K562 (cell line): ENCODE results near the gene MRPS18B. TPM values are rescaled to one million over a fixed set of nuclear protein-coding genes. Genes with fewer than 3 reads are reported as not detected.
A peak's percentile ranks its signal among the peaks of the same experiment; 100 is the strongest.

ENCODE experiments used
- HCFC1 ChIP-seq: IDR thresholded peaks from 2 replicates; pipeline ENCODE4 v1.6.1; 2012; ENCODE audit warnings: low read depth, low read length, improper control_type of control experiment
- HDAC2 ChIP-seq: fragments of 450-650 bp; IDR thresholded peaks from 2 replicates; pipeline ENCODE4 v1.6.1; 2016; ENCODE audit warnings: mild to moderate bottlenecking
- ILF3 ChIP-seq: fragments of 450-650 bp; IDR thresholded peaks from 2 replicates; pipeline ENCODE4 v1.6.1; 2018; ENCODE audit warnings: antibody characterized with exemption, mild to moderate bottlenecking, moderate library complexity, borderline replicate concordance
- MAFG ChIP-seq: fragments of 450-650 bp; conservative IDR thresholded peaks from 2 replicates; pipeline ENCODE4 v1.6.1; 2016; ENCODE audit warnings: missing genetic modification characterization, missing compliant biosample characterization
- MBD2 ChIP-seq: sonication (generic); IDR thresholded peaks from 2 replicates; pipeline ENCODE4 v1.6.1; 2016; ENCODE audit warnings: low read depth, borderline replicate concordance
- MTF1 ChIP-seq: fragments of 250-450 bp; sonication (Bioruptor Pico); IDR thresholded peaks from 2 replicates; pipeline ENCODE4 v1.9.0; 2021; ENCODE audit warnings: moderate library complexity, mild to moderate bottlenecking, inconsistent platforms, borderline replicate concordance
- PCBP1 ChIP-seq: fragments of 200-400 bp; formaldehyde crosslinking; IDR thresholded peaks from 2 replicates; pipeline ENCODE4 v1.6.1; 2018; ENCODE audit warnings: mild to moderate bottlenecking, low read depth, low read length; ENCODE audit not compliant: poor library complexity, severe bottlenecking
- PHF8 ChIP-seq: fragments of 200-600 bp; sonication (generic); IDR thresholded peaks from 2 replicates; pipeline ENCODE4 v1.6.1; 2012; ENCODE audit warnings: mixed run types, mild to moderate bottlenecking, inconsistent platforms, low read length, moderate library complexity, borderline replicate concordance
- SNRNP70 ChIP-seq: fragments of 200-400 bp; formaldehyde crosslinking; optimal IDR thresholded peaks from 2 replicates; pipeline ENCODE3; 2017; ENCODE audit warnings: low read depth, low read length
- SPI1 ChIP-seq: IDR thresholded peaks from 2 replicates; pipeline ENCODE4 v1.6.1; 2011; ENCODE audit warnings: low read depth, low read length, control low read depth, borderline replicate concordance
- TBP ChIP-seq: optimal IDR thresholded peaks from 2 replicates; pipeline ENCODE3; 2011; ENCODE audit warnings: low read depth, low read length, improper control_type of control experiment
- TFE3 ChIP-seq: fragments of 450-650 bp; formaldehyde crosslinking; IDR thresholded peaks from 2 replicates; pipeline ENCODE4 v1.4.0; 2020; ENCODE audit warnings: mild to moderate bottlenecking, mixed read lengths
- ZBTB1 ChIP-seq: sonication (generic); formaldehyde crosslinking; IDR thresholded peaks from 2 replicates; pipeline ENCODE4 v1.8.1; 2023; ENCODE audit warnings: missing genetic modification reagents, low read depth, mild to moderate bottlenecking, borderline replicate concordance
- ZNF143 ChIP-seq: sonication (generic); formaldehyde crosslinking; IDR thresholded peaks from 2 replicates; pipeline ENCODE4 v1.9.0; 2022; ENCODE audit warnings: mild to moderate bottlenecking, missing genetic modification reagents
- ZNF398 ChIP-seq: fragments of 250-450 bp; sonication (Bioruptor Pico); IDR thresholded peaks from 2 replicates; pipeline ENCODE4 v1.8.0; 2021; ENCODE audit warnings: moderate library complexity, mild to moderate bottlenecking, inconsistent platforms
- polyA plus RNA-seq, 8 experiments: library from polyadenylated mRNA; depleted of rRNA in 4 of 8; stranded (reverse) in 5 of 8; unstranded in 3 of 8; fragments of >200 nt; fragmentation: Nextera tagmentation in 2 of 8; fragmentation: Illumina TruSeq in 1 of 8; extraction: Ambion mirVana in 2 of 8; extraction: Trizol in 1 of 8; gene quantifications; 2 replicates each; pipeline versions ENCODE4 v1.2.1 to v1.2.3, GENCODE V29; 2011 to 2014; ENCODE audit warnings: inconsistent platforms in 1 of 8, missing spikeins in 1 of 8
- total RNA-seq, 7 experiments: library from RNA; depleted of rRNA in 6 of 7; stranded (reverse); fragments of >200 nt in 6 of 7; fragmentation: Illumina TruSeq in 2 of 7; extraction: Trizol in 2 of 7; gene quantifications; 2 replicates each; pipeline versions ENCODE4 v1.2.1 to v1.2.3, GENCODE V29; 2011 to 2021; ENCODE audit warnings: low replicate concordance in 1 of 7
- TF ChIP-seq, protein P1 (sequence below): fragments of 250-450 bp; sonication (Bioruptor Pico); IDR thresholded peaks from 2 replicates; pipeline ENCODE4 v1.5.0; 2021
- TF ChIP-seq, protein P2 (sequence below): sonication (generic); formaldehyde crosslinking; IDR thresholded peaks from 2 replicates; pipeline ENCODE4 v1.4.0; 2020; ENCODE audit warnings: mild to moderate bottlenecking, missing genetic modification reagents
- TF ChIP-seq, protein P3 (sequence below): fragments of 250-450 bp; sonication (Bioruptor Pico); IDR thresholded peaks from 2 replicates; pipeline ENCODE4 v1.5.0; 2022; ENCODE audit warnings: mild to moderate bottlenecking

The MRPS18B gene
- total and polyA plus RNA-seq, 9 of the 15 experiments (the other 6 are each of a cell fraction or from before 2014, with no cell fraction given): 132 to 383 (median 178) TPM

GRCh38 chr6:30646450-30647241, 29.0 kb downstream of the MRPS18B start, which contains the start of gene C6orf136 (continued):
- TF ChIP-seq TFE3 (CRISPR knock-in tag) (0 out of 2 replicates have a peak, but pooled peaks have one; percentile 2), MAFG (tag) (no peak), ZNF143 (CRISPR knock-in tag) (no peak), HDAC2 (no peak), ILF3 (peak; percentile 26; the same call in 1 of the 2 replicates), TBP (peak; percentile 52), HCFC1 (no peak), SNRNP70 (no peak), MTF1 (CRISPR knock-in tag) (no peak), MBD2 (no peak), SPI1 (no peak), PCBP1 (peak; percentile 82), ZNF398 (no peak), PHF8 (no peak), ZBTB1 (CRISPR knock-in tag) (no peak)
- TF ChIP-seq, protein P1, sequence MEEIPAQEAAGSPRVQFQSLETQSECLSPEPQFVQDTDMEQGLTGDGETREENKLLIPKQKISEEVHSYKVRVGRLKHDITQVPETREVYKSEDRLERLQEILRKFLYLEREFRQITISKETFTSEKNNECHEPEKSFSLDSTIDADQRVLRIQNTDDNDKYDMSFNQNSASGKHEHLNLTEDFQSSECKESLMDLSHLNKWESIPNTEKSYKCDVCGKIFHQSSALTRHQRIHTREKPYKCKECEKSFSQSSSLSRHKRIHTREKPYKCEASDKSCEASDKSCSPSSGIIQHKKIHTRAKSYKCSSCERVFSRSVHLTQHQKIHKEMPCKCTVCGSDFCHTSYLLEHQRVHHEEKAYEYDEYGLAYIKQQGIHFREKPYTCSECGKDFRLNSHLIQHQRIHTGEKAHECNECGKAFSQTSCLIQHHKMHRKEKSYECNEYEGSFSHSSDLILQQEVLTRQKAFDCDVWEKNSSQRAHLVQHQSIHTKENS: no peak
- TF ChIP-seq, protein P2, sequence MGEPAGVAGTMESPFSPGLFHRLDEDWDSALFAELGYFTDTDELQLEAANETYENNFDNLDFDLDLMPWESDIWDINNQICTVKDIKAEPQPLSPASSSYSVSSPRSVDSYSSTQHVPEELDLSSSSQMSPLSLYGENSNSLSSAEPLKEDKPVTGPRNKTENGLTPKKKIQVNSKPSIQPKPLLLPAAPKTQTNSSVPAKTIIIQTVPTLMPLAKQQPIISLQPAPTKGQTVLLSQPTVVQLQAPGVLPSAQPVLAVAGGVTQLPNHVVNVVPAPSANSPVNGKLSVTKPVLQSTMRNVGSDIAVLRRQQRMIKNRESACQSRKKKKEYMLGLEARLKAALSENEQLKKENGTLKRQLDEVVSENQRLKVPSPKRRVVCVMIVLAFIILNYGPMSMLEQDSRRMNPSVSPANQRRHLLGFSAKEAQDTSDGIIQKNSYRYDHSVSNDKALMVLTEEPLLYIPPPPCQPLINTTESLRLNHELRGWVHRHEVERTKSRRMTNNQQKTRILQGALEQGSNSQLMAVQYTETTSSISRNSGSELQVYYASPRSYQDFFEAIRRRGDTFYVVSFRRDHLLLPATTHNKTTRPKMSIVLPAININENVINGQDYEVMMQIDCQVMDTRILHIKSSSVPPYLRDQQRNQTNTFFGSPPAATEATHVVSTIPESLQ (CRISPR knock-in tag): 0 out of 2 replicates have a peak, but pooled peaks have one; percentile 84
- TF ChIP-seq, protein P3, sequence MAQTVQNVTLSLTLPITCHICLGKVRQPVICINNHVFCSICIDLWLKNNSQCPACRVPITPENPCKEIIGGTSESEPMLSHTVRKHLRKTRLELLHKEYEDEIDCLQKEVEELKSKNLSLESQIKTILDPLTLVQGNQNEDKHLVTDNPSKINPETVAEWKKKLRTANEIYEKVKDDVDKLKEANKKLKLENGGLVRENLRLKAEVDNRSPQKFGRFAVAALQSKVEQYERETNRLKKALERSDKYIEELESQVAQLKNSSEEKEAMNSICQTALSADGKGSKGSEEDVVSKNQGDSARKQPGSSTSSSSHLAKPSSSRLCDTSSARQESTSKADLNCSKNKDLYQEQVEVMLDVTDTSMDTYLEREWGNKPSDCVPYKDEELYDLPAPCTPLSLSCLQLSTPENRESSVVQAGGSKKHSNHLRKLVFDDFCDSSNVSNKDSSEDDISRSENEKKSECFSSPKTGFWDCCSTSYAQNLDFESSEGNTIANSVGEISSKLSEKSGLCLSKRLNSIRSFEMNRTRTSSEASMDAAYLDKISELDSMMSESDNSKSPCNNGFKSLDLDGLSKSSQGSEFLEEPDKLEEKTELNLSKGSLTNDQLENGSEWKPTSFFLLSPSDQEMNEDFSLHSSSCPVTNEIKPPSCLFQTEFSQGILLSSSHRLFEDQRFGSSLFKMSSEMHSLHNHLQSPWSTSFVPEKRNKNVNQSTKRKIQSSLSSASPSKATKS (CRISPR knock-in tag): no peak
